ENCODE data around the gene MACC1.

- TF ChIP-seq, protein P1, sequence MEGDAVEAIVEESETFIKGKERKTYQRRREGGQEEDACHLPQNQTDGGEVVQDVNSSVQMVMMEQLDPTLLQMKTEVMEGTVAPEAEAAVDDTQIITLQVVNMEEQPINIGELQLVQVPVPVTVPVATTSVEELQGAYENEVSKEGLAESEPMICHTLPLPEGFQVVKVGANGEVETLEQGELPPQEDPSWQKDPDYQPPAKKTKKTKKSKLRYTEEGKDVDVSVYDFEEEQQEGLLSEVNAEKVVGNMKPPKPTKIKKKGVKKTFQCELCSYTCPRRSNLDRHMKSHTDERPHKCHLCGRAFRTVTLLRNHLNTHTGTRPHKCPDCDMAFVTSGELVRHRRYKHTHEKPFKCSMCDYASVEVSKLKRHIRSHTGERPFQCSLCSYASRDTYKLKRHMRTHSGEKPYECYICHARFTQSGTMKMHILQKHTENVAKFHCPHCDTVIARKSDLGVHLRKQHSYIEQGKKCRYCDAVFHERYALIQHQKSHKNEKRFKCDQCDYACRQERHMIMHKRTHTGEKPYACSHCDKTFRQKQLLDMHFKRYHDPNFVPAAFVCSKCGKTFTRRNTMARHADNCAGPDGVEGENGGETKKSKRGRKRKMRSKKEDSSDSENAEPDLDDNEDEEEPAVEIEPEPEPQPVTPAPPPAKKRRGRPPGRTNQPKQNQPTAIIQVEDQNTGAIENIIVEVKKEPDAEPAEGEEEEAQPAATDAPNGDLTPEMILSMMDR (optimal IDR thresholded peaks at IDR 0.05 in 1 of 3, IDR thresholded peaks at IDR 0.05 in 1 of 3, conservative IDR thresholded peaks at IDR 0.05 in 1 of 3; ENCODE audit: extremely low read depth in 1 of 3, insufficient read depth in 2 of 3, low read length in 3 of 3), result no peak
- no peak for TF ChIP-seq EZH2 (IDR thresholded peaks at IDR 0.05; ENCODE audit: low read length)
Observed at GRCh38 chr7:20104696-20105095, 112.5 kb downstream of the MACC1 start.

Data from keratinocyte (primary cell).